Small intestine (tissue), 7 donors: ENCODE measurements around the gene CCNJL. TPM values are rescaled to one million over a fixed set of nuclear protein-coding genes. Genes with fewer than 3 reads are reported as not detected.

Experiments
- DNase-seq, 2 donors: peaks; one replicate each; pipeline versions ENCODE4 v3.0.0 to v3.0.0-alpha.2; 2013
- FAIRE-seq: peaks from 2 replicates; lab custom pipeline; 2012; peaks lifted over from hg19 to GRCh38; lab: Jason Lieb, UNC
- H3K27ac ChIP-seq, 3 donors: one replicate each; pipeline ENCODE4 v1.5.1; 2013; ENCODE audit warnings: low read length in 2 of 3, mild to moderate bottlenecking in 2 of 3, control low read depth in 1 of 3, inconsistent platforms in 1 of 3, low read depth in 1 of 3, moderate library complexity in 1 of 3
- H3K27me3 ChIP-seq, 3 donors: one replicate each; pipeline ENCODE4 v1.6.1; 2013; ENCODE audit warnings: low read length in 3 of 3, inconsistent platforms in 1 of 3; ENCODE audit not compliant: control insufficient read depth in 3 of 3, insufficient read depth in 3 of 3
- H3K36me3 ChIP-seq, 3 donors: one replicate each; pipeline ENCODE4 v1.6.1; 2013; ENCODE audit warnings: low read length in 3 of 3, inconsistent platforms in 1 of 3, low read depth in 1 of 3, mild to moderate bottlenecking in 1 of 3, moderate library complexity in 1 of 3; ENCODE audit not compliant: control insufficient read depth in 3 of 3, insufficient read depth in 2 of 3
- H3K4me1 ChIP-seq, 3 donors: one replicate each; pipeline ENCODE4 v1.6.1; 2013; ENCODE audit warnings: low read length in 2 of 3, inconsistent platforms in 1 of 3, low read depth in 1 of 3, mild to moderate bottlenecking in 1 of 3, moderate library complexity in 1 of 3; ENCODE audit not compliant: control insufficient read depth in 3 of 3, insufficient read depth in 2 of 3
- H3K4me3 ChIP-seq, 3 donors: one replicate each; pipeline ENCODE4 v1.5.1; 2013; ENCODE audit warnings: low read length in 3 of 3, control low read depth in 1 of 3, inconsistent platforms in 1 of 3, low read depth in 1 of 3, mild to moderate bottlenecking in 1 of 3, moderate library complexity in 1 of 3
- H3K9me3 ChIP-seq, 2 donors: one replicate each; pipeline ENCODE4 v1.6.1; 2013; ENCODE audit warnings: low read depth in 1 of 2, low read length in 1 of 2; ENCODE audit not compliant: control insufficient read depth in 2 of 2, insufficient read depth in 1 of 2
- WGBS, 3 donors: extraction: QIAGEN DNeasy Blood & Tissue Kit; methylation state at CpG; one replicate each; pipeline ENCODE4 v1.1.7; 2013; 5-methylcytosine and 5-hydroxymethylcytosine counted together
- polyA plus RNA-seq, 4 donors: library from polyadenylated mRNA; stranded (reverse) in 3 of 4; unstranded in 1 of 4; fragments of 200-250 nt in 3 of 4; fragments of 120-200 nt in 1 of 4; gene quantifications; one replicate each; pipeline versions ENCODE4 v1.2.1 to v1.2.3, GENCODE V29; 2013
- donor health status: healthy with polysubstance abuse.
- donor health status: control.
- donor health status: control.
- donor health status: Bipolar disorder and iron deficiency.
- donor health status: healthy.

The CCNJL gene
- polyA plus RNA-seq, 4 donors = 0.22 to 19.6 (median 1.5) TPM

GRCh38 chr5:160286947-160287346 lies 25.4 kb downstream of the CCNJL start:
- Histone ChIP-seq H3K9me3 (no peaks in the 10 kb centered on the region), H3K27ac (peak overlapping the region in 2 of 3 donors; percentile 5 to 40), H3K36me3 (peaks cover 0 to 19% (median 0%) of the 10 kb centered on the region in 3 donors), H3K27me3 (no peaks in the 10 kb centered on the region), H3K4me3 (no peak overlapping the region), H3K4me1 (peaks cover 2 to 23% (median 5%) of the 10 kb centered on the region in 3 donors)
- WGBS, 3 donors = 81 to 87% (median 83%) methylated on average over 6 of the region's 6 CpGs
- DNase-seq = no peak
- no peak for FAIRE-seq

DNA sequence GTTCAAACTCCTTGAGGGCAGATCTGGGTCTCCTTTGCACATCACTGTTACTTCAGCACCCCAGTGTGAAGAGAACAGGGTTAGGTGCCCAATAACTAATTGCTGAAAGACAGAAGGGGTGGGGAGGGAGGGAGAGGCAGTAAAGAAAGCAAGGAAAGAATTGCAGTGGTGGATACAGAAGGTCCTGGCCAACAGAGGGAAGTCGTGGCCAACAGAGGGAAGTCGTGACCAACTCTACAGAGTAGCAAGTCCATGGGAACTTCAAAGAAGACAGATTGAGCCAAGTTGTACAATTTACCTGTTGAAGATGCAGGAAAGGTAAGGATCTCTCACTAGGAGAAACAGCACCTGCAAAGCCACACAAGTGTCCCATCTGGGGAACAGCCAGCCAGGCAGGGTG lies 27.0 kb downstream of the CCNJL start:
- H3K27ac ChIP-seq = no peak overlapping the region
- DNase-seq = no peak
- no peaks in the 10 kb centered on the region for H3K27me3 ChIP-seq
- H3K4me3 ChIP-seq = no peak overlapping the region
- FAIRE-seq = no peak
- peaks cover 5 to 34% (median 6%) of the 10 kb centered on the region in 3 donors for H3K4me1 ChIP-seq
- no peaks in the 10 kb centered on the region for H3K9me3 ChIP-seq
- H3K36me3 ChIP-seq = peaks cover 0 to 21% (median 0%) of the 10 kb centered on the region in 3 donors
- 56 to 72% (median 65%) methylated on average over 2 of the region's 2 CpGs for WGBS, 3 donors

GRCh38 chr5:160284291-160284873 lies 28.0 kb downstream of the CCNJL start:
- Histone ChIP-seq H3K4me1 (peaks cover 5 to 43% (median 7%) of the 10 kb centered on the region in 3 donors), H3K9me3 (no peaks in the 10 kb centered on the region), H3K4me3 (no peak overlapping the region), H3K27me3 (no peaks in the 10 kb centered on the region), H3K27ac (no peak overlapping the region), H3K36me3 (peaks cover 0 to 26% (median 0%) of the 10 kb centered on the region in 3 donors)
- DNase-seq (peak; percentile 53 to 64), FAIRE-seq (no peak)
- 29 to 72% (median 43%) methylated on average over 4 of the region's 4 CpGs for WGBS, 3 donors

DNA sequence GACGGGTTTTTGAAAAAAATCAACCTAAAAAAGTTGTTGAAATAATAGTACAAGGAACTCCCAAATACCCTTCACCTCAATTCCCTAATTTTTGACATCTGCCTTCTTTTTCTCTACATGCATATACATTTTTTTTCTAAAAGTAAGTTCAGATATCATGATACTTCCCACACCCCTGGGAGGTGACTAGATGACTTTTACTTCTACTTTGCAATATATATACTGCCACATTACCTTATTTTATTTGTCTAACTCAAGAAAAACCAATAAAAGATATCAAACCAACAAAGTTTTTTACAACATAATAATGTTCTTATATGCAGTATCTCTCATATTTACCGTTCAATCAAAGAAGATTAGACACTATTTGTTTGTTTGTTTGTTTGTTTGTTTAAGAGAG lies 31.1 kb downstream of the CCNJL start:
- FAIRE-seq (peak; percentile 10), DNase-seq (no peak)
- Histone ChIP-seq H3K36me3 (peaks cover 0 to 47% (median 0%) of the 10 kb centered on the region in 3 donors), H3K27ac (no peak overlapping the region), H3K4me1 (peaks cover 3 to 29% (median 7%) of the 10 kb centered on the region in 3 donors), H3K9me3 (no peaks in the 10 kb centered on the region), H3K27me3 (no peaks in the 10 kb centered on the region), H3K4me3 (no peak overlapping the region)
- WGBS, 3 donors = 20 to 72% (median 34%) methylated on average over 2 of the region's 2 CpGs

GRCh38 chr5:160280384-160281095 lies 31.8 kb downstream of the CCNJL start:
- DNase-seq = peak; percentile 82 to 85
- H3K36me3 ChIP-seq = peaks cover 0 to 49% (median 0%) of the 10 kb centered on the region in 3 donors
- H3K9me3 ChIP-seq = no peaks in the 10 kb centered on the region
- FAIRE-seq = no peak
- no peaks in the 10 kb centered on the region for H3K27me3 ChIP-seq
- H3K27ac ChIP-seq = peak overlapping the region in 1 of 3 donors; percentile 29
- no peak overlapping the region for H3K4me3 ChIP-seq
- WGBS, 3 donors = 68 to 82% (median 76%) methylated on average over 26 of the region's 26 CpGs
- H3K4me1 ChIP-seq = peaks cover 3 to 29% (median 7%) of the 10 kb centered on the region in 3 donors

DNA sequence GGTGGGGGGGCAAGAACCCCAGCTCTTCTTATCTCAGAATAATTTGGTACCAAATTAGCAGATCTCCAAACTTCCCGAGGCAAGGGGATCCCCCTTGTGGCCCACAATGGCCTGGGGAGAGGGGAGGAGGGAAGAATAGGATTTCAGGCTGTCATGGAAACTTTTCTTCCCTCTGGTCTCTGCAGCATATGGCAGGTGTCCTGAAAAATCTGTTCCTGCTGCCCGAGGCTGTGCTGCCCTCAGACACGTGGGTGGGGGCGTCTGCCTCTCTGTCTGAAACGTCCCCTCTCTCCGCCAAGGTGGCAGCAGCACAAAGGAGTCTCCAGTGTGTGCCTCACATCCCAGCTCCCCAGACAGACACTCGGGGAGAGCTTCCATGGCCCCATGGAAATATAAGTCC lies 34.0 kb downstream of the CCNJL start:
- Histone ChIP-seq H3K4me1 (peaks cover 3 to 22% (median 5%) of the 10 kb centered on the region in 3 donors), H3K9me3 (no peaks in the 10 kb centered on the region), H3K4me3 (no peak overlapping the region), H3K27me3 (no peaks in the 10 kb centered on the region), H3K27ac (no peak overlapping the region), H3K36me3 (peaks cover 0 to 58% (median 0%) of the 10 kb centered on the region in 3 donors)
- DNase-seq (no peak), FAIRE-seq (no peak)
- WGBS, 3 donors = 66 to 69% (median 66%) methylated on average over 7 of the region's 7 CpGs

DNA sequence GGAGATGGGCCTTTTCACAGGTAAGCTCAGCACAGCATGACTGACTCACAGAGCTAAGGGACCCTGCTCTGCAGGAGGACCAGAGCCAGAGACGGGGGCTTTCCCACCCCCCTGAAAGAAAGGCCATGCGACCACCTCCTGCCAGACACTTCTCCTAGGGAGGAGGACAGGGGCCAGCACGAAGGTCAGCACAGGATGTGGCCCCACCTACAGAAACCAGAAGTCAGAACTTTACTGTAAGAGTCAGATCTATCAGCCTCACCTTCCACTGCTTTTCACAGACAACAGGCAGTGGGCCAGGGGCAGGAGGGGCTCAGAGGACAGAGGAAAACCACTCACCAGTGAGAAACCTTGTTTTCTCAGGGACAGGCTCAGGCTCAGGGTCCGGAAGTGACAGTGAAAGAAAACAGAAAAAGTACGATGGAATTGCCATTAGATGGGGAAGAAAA lies 37.9 kb downstream of the CCNJL start:
- no peak overlapping the region for H3K27ac ChIP-seq
- 68 to 77% (median 70%) methylated on average over 5 of the region's 5 CpGs for WGBS, 3 donors
- no peak for FAIRE-seq

DNA sequence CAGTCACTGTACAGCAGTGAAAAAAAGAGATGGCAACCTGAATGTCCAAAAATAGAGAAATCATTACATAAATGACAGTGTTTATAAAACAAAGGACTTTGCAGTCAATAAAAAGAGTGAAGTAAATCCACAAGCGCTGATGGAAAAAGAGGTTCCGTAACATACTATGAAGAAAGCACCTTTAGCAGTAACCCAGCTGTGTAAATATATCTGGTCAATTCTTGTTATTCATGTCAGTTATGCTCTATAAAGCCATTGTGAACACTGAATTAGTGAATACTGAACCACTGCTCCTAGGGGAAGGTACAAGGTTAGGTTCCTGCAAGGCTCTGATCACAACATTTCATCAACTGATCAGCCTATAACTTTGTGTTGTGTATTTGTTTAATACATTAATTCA lies 39.5 kb downstream of the CCNJL start:
- FAIRE-seq (no peak), DNase-seq (no peak)
- 87 to 90% (median 90%) methylated on average over 2 of the region's 2 CpGs for WGBS, 3 donors
- no peaks in the 10 kb centered on the region for H3K4me1 ChIP-seq
- H3K9me3 ChIP-seq = no peaks in the 10 kb centered on the region
- no peaks in the 10 kb centered on the region for H3K27me3 ChIP-seq
- H3K36me3 ChIP-seq = peaks cover 0 to 63% (median 0%) of the 10 kb centered on the region in 3 donors
- no peak overlapping the region for H3K4me3 ChIP-seq
- no peak overlapping the region for H3K27ac ChIP-seq

More for the DNA sequence above, 37.9 kb downstream of the CCNJL start:
- H3K4me1 ChIP-seq = peaks cover 0 to 3% (median 0%) of the 10 kb centered on the region in 3 donors
- peaks cover 0 to 63% (median 0%) of the 10 kb centered on the region in 3 donors for H3K36me3 ChIP-seq
- H3K4me3 ChIP-seq = no peak overlapping the region
- H3K27me3 ChIP-seq = no peaks in the 10 kb centered on the region
- H3K9me3 ChIP-seq = no peaks in the 10 kb centered on the region
- DNase-seq = no peak
